ENCODE data around the gene LIN52. TPM values are rescaled to one million over a fixed set of nuclear protein-coding genes. Genes with fewer than 3 reads are reported as not detected.

The LIN52 gene
- total and polyA plus RNA-seq, 2 donors (not counting 3 experiments of a cell fraction or from before 2014, with no cell fraction given) = 6.6 to 9.7 TPM

- no TSS peak for BruUV-seq (replicated peaks)
- Histone ChIP-seq H3K9me1 (replicated peaks; ENCODE audit: control insufficient read depth, extremely low read depth, insufficient read depth, low read length) (no peaks in the 10 kb centered on the region), H3K79me2 (ENCODE audit: control insufficient read depth, insufficient read depth, low read length) (no peaks in the 10 kb centered on the region), H3K4me1 (ENCODE audit: control insufficient read depth, extremely low read depth, insufficient read depth, low read length) (peaks cover 8% of the 10 kb centered on the region), H3K36me3 (ENCODE audit: control insufficient read depth in 2 of 2, extremely low read depth in 1 of 2, insufficient read depth in 2 of 2, low read length in 2 of 2) (no peaks in the 10 kb centered on the region), H3K27ac (ENCODE audit: insufficient read depth, low read depth, low read length) (no peak overlapping the region), H4K20me1 (replicated peaks; ENCODE audit: control insufficient read depth, extremely low read depth, insufficient read depth, low read length) (no peaks in the 10 kb centered on the region), H3K4me3 (replicated peaks in 1 of 3; ENCODE audit: insufficient read depth in 1 of 3, low read depth in 1 of 3, low read length in 3 of 3) (no peak overlapping the region), H3K27me3 (ENCODE audit: control insufficient read depth in 2 of 2, insufficient read depth in 2 of 2, low read length in 2 of 2) (no peaks in the 10 kb centered on the region), H3K9ac (replicated peaks; ENCODE audit: extremely low read depth, insufficient read depth, low read length) (no peak overlapping the region), H3K9me3 (replicated peaks; ENCODE audit: control insufficient read depth, insufficient read depth, low read length) (no peaks in the 10 kb centered on the region), H3K4me2 (ENCODE audit: insufficient read depth, low read length) (no peak overlapping the region), H2AFZ (ENCODE audit: low read depth, low read length) (no peak overlapping the region)
- TF ChIP-seq EZH2 (IDR thresholded peaks at IDR 0.05; ENCODE audit: borderline replicate concordance, low read depth, low read length, severe bottlenecking) (no peak), POLR2AphosphoS5 (IDR thresholded peaks at IDR 0.05; ENCODE audit: insufficient read depth, low read depth, low read length) (no peak), FOS (IDR thresholded peaks at IDR 0.05; ENCODE audit: borderline replicate concordance, insufficient read depth, low read length) (no peak), CTCF (IDR thresholded peaks at IDR 0.05; ENCODE audit: extremely low read depth in 1 of 2, insufficient read depth in 1 of 2, low read depth in 1 of 2, low read length in 2 of 2) (no peak), POLR2A (IDR thresholded peaks at IDR 0.05; ENCODE audit: low read depth, low read length) (no peak), GATA2 (IDR thresholded peaks at IDR 0.05; ENCODE audit: insufficient read depth, insufficient read length, low read depth, low read length) (no peak), MYC (IDR thresholded peaks at IDR 0.05; ENCODE audit: low read depth, low read length) (no peak), JUN (IDR thresholded peaks at IDR 0.05; ENCODE audit: borderline replicate concordance, insufficient read depth, insufficient read length, low read depth) (no peak), MAX (IDR thresholded peaks at IDR 0.05; ENCODE audit: insufficient read depth, insufficient read length) (no peak)
- dilution Hi-C loops (cut with MboI; ENCODE audit: extremely low pct_ligation_motif_present, low sequenced_read_pairs) (no loop called here), intact Hi-C loops (cut with micrococcal nuclease) (no loop called here)
- no peak for FAIRE-seq
- ChIA-PET CTCF (interaction anchor here (1.0 kb wide), 1 partner anchor 34 kb away, joined by 3 read pairs; no protein-coding TSS in a partner anchor), POLR2A (no interaction called here)
- DNase-seq (ENCODE audit: low read depth, low spot score) = no peak
Observed at GRCh38 chr14:74144789-74145188, 60.0 kb downstream of the LIN52 start.

Data from endothelial cell of umbilical vein (primary cell).